NCI-H524 treated with DMSO at 0.1 percent for 48 hours (cell line): Measurements from ENCODE around the gene DTNB.
"Not testable (repeated sequence)": the region's sequence is repeated elsewhere in the genome, so short reads cannot be mapped to it uniquely, and the experiment has no call there.

Source experiments
- DNase-seq: peaks from one replicate; lab custom pipeline; 2025; lab: John Stamatoyannopoulos, UW

The DTNB gene

GRCh38 chr2:25673300-25674076 is at the start of gene DTNB:
Gene DTNB (minus strand): TSS chr2:25673577. CDS start chr2:25652660, 20,917 bp downstream.
- no peak for DNase-seq

- DNase-seq = no peak
These were observed 48.8 kb upstream of the DTNB start for GRCh38 chr2:25722224-25722623.

GRCh38 chr2:25720575-25720974 is 47.2 kb upstream of the DTNB start:
- DNase-seq = no peak

GRCh38 chr2:25714740-25715139 is 41.4 kb upstream of the DTNB start:
- no peak for DNase-seq

- no peak for DNase-seq
These were observed 39.1 kb upstream of the DTNB start for GRCh38 chr2:25712455-25712854.

- peak; percentile 58 for DNase-seq
These were observed 38.4 kb upstream of the DTNB start for GRCh38 chr2:25711675-25712354.

- DNase-seq = no peak
These were observed 37.4 kb upstream of the DTNB start for GRCh38 chr2:25710750-25711149.

- no peak for DNase-seq
These were observed 36.0 kb upstream of the DTNB start for GRCh38 chr2:25709349-25709748.

GRCh38 chr2:25707927-25708590 is 34.7 kb upstream of the DTNB start:
- no peak for DNase-seq

GRCh38 chr2:25705575-25705974 is 32.2 kb upstream of the DTNB start:
- DNase-seq = not testable (repeated sequence)

GRCh38 chr2:25701801-25702200 is 28.4 kb upstream of the DTNB start:
- DNase-seq = peak; percentile 57

GRCh38 chr2:25700221-25700660 is 26.9 kb upstream of the DTNB start:
- no peak for DNase-seq

GRCh38 chr2:25699216-25699615 is 25.8 kb upstream of the DTNB start:
- peak; percentile 66 for DNase-seq

GRCh38 chr2:25698752-25699151 is 25.4 kb upstream of the DTNB start:
- DNase-seq = no peak

- DNase-seq = no peak
These were observed 24.4 kb upstream of the DTNB start for GRCh38 chr2:25697559-25698341.

GRCh38 chr2:25692737-25693445 is 19.5 kb upstream of the DTNB start:
- DNase-seq = no peak

- DNase-seq = no peak
These were observed 18.8 kb upstream of the DTNB start for GRCh38 chr2:25692143-25692542.

GRCh38 chr2:25690058-25690457 is 16.7 kb upstream of the DTNB start:
- no peak for DNase-seq

GRCh38 chr2:25688236-25688635 is 14.9 kb upstream of the DTNB start:
- DNase-seq = no peak

GRCh38 chr2:25685741-25686140 is 12.4 kb upstream of the DTNB start:
- no peak for DNase-seq
